ENCODE results near the gene PPP1R12C.

Gene PPP1R12C

DNA sequence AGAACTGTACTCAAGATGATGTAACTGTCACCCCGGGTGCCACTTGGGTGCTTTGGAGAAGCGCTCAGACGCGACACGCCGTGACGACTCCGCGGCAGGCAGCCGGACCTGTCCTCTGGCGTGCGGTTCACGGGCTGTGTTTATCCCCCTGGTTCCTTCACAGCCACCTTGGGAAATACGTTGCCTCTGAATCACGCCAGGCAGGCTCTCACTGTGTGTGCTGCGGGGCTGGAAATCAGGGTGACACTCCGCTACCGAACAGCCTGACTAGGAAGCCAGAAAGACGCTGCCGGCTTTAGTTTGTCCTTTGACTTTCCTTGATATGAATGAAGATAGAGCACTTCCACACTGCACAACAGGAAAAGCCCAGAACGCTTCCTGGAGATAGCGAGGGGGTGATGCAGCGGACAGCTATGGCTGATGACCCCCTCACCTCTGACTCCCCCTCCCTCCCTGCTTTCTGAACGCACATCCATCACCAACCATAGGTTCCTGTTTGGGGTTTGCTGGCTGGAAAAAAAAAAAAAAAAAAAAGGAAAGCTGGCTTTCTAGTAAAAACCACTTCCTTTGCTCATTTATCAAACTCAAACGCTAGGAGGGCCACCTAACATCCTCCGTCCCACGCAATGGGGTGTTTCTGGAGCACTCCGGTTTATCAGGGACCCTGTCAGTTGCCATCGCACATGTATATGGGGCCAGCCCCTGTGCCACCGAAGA, 75.7 kb downstream of the PPP1R12C start:
- DNase-seq = no peak

DNA sequence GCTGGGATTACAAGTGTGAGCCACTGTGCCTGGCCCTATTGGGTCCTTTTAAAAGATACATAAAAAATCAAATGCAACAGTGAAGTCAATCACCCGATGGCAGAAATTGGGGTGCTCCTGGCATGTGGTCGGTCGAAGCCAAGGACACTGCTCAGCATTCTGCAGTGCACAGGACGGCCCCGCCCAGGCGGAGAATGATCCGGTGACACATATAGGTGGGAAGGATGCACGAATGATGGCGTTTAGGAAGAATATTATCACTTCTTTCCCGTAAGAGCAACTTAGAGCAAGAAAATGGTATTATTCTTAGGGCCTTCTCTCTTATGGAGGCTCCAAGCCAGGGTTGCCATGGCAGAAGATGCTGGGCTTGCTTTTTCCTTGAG, 76.2 kb downstream of the PPP1R12C start:
- DNase-seq = no peak
